GM23338 (cell line): ENCODE results near the gene GPR3.

Experiments used
- CTCF ChIP-seq, 2 experiments: fragments of 200-600 bp in 1 of 2; sonication (generic) in 1 of 2; conservative IDR thresholded peaks; 2 replicates each; pipeline versions ENCODE4 v1.5.1 to v1.6.1; 2016 to 2017; ENCODE audit warnings: antibody characterized with exemption in 2 of 2, low read depth in 2 of 2, mild to moderate bottlenecking in 2 of 2, moderate library complexity in 1 of 2
- EZH2 ChIP-seq: fragments of 200-600 bp; sonication (generic); IDR thresholded peaks from one replicate; pipeline ENCODE4 v1.8.0; 2017; ENCODE audit warnings: antibody characterized with exemption, mild to moderate bottlenecking, low read depth; ENCODE audit not compliant: unreplicated experiment
- POLR2AphosphoS5 ChIP-seq: IDR thresholded peaks from 2 replicates; pipeline ENCODE4 v1.6.1; 2016; ENCODE audit warnings: antibody characterized with exemption, low read depth

GRCh38 chr1:27359822-27360158, 32.6 kb upstream of the GPR3 start:
- TF ChIP-seq EZH2, result no peak
- TF ChIP-seq CTCF (conservative IDR thresholded peaks at IDR 0.05; ENCODE audit: low read depth in 2 of 2), result no peak
- TF ChIP-seq POLR2AphosphoS5, result no peak
